Stimulated activated CD4-positive, alpha-beta T cell treated with anti-CD3 and anti-CD28 coated beads, Interleukin-1b, Interleukin-23, amount 100 ng/mL, for 4 hours (primary cell): ENCODE results near the gene BTRC.
"Not testable (repeated sequence)": the region's sequence is repeated elsewhere in the genome, so short reads cannot be mapped to it uniquely, and the experiment has no call there.

Source experiments
- DNase-seq, 2 donors: peaks; one replicate each; pipeline ENCODE4 v3.0.0-alpha.2; 2020; ENCODE audit warnings: low read depth in 2 of 2

The BTRC gene

GRCh38 chr10:101585841-101586240 lies 231.9 kb downstream of the BTRC start:
- no peak for DNase-seq

GRCh38 chr10:101587725-101588653 lies 234.0 kb downstream of the BTRC start, which contains the start of the genes DPCD and POLL:
Gene DPCD, plus strand, starts transcription at chr10:101588321. Its CDS starts 16 bp downstream, at chr10:101588337.
Gene POLL, minus strand, starts transcription at chr10:101588257. Its CDS starts 897 bp downstream, at chr10:101587360.
- peak; percentile 78 to 92 for DNase-seq

- no peak for DNase-seq
Observed at GRCh38 chr10:101588879-101589278, 234.9 kb downstream of the BTRC start.

- not testable (repeated sequence) for DNase-seq
Observed at GRCh38 chr10:101593331-101593730, 239.4 kb downstream of the BTRC start.

- DNase-seq, result no peak
Observed at GRCh38 chr10:101595591-101596433, 241.8 kb downstream of the BTRC start.

- no peak for DNase-seq
Observed at GRCh38 chr10:101597091-101597900, 243.3 kb downstream of the BTRC start.

- DNase-seq, result no peak
Observed at GRCh38 chr10:101601541-101601940, 247.6 kb downstream of the BTRC start.

- DNase-seq, result peak; percentile 21 to 63
Observed at GRCh38 chr10:101602761-101603398, 248.9 kb downstream of the BTRC start.
